ENCODE data around the gene SDK2.

Gene SDK2

DNA sequence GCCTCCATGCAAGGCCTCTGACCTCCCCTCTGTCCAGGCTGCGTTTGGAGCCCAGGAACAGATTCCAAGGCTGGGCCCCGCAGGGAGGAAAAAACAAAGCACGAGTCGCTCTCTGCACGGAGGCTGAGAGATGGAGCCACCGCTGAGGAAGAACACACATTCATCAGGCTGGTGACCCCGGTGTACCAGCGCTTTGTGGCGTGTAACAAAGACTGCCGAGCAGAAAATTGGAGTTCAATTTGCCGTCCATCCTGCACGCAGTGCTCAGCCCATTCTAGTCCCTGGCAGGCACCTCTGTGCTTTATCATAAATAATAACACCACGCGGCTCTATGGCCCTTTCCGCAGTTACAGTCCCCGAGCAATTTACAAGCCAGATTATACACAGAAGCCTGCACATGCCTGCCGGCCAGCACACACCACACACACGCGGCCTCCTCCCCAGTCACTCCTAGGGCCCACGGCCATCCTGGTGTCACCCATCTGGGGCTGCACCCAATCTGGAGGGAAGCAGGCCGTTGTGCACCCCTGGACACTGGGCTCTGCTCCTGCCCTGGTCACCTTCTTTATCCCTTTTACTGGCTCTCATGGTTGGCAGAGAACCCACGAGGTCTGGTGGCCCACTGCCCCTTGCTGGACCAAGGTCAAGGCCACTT is 124.4 kb downstream of the SDK2 start:
- Mint-ChIP-seq H3K4me1 (ENCODE audit: low read depth) (no peaks in the 10 kb centered on the region), H3K27me3 (no peaks in the 10 kb centered on the region), H3K4me3 (no peak overlapping the region), H3K9me3 (no peaks in the 10 kb centered on the region), H3K27ac (no peak overlapping the region), H3K36me3 (ENCODE audit: low read depth) (no peaks in the 10 kb centered on the region)
- intact Hi-C loops (cut with micrococcal nuclease): no loop called here

- no peaks in the 10 kb centered on the region for H3K9me3 Mint-ChIP-seq
- intact Hi-C loops (cut with micrococcal nuclease): no loop called here
- H3K4me1 Mint-ChIP-seq (ENCODE audit: low read depth): no peaks in the 10 kb centered on the region
- no peaks in the 10 kb centered on the region for H3K27me3 Mint-ChIP-seq
- H3K36me3 Mint-ChIP-seq (ENCODE audit: low read depth): no peaks in the 10 kb centered on the region
- no peak overlapping the region for H3K4me3 Mint-ChIP-seq
- no peak overlapping the region for H3K27ac Mint-ChIP-seq
Measured at GRCh38 chr17:73519011-73519410, 125.2 kb downstream of the SDK2 start.

GRCh38 chr17:73516431-73516830 is 127.8 kb downstream of the SDK2 start:
- Mint-ChIP-seq H3K27me3 (no peaks in the 10 kb centered on the region), H3K36me3 (ENCODE audit: low read depth) (no peaks in the 10 kb centered on the region), H3K27ac (no peak overlapping the region), H3K4me3 (no peak overlapping the region), H3K4me1 (ENCODE audit: low read depth) (no peaks in the 10 kb centered on the region), H3K9me3 (no peaks in the 10 kb centered on the region)
- intact Hi-C loops (cut with micrococcal nuclease): no loop called here

- Mint-ChIP-seq H3K27ac (no peak overlapping the region), H3K27me3 (no peaks in the 10 kb centered on the region), H3K4me3 (no peak overlapping the region), H3K4me1 (ENCODE audit: low read depth) (no peaks in the 10 kb centered on the region), H3K9me3 (no peaks in the 10 kb centered on the region), H3K36me3 (ENCODE audit: low read depth) (no peaks in the 10 kb centered on the region)
- intact Hi-C loops (cut with micrococcal nuclease): no loop called here
Measured at GRCh38 chr17:73514146-73514863, 129.9 kb downstream of the SDK2 start.

DNA sequence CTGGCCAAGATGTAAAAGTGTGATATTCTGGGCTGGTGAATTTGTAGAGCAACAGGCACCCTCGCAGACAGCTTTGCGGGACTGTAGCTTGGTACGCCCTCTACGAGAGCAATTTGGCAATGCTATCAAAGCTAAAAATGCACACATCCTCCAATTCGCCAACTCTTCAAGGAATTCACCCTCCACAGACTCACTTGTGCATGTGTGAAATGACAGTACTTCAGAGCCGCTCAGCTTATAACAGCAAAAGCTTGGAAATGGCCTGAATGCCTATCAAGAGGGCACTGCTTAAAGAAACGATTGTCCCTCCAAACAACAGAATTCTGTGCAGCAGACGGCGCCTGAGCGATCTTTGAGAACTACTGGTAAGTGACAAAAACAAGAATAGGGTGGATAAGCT is 130.8 kb downstream of the SDK2 start:
- Mint-ChIP-seq H3K36me3 (ENCODE audit: low read depth) (no peaks in the 10 kb centered on the region), H3K4me3 (no peak overlapping the region), H3K27ac (no peak overlapping the region), H3K9me3 (no peaks in the 10 kb centered on the region), H3K27me3 (no peaks in the 10 kb centered on the region), H3K4me1 (ENCODE audit: low read depth) (no peaks in the 10 kb centered on the region)
- intact Hi-C loops (cut with micrococcal nuclease): no loop called here

DNA sequence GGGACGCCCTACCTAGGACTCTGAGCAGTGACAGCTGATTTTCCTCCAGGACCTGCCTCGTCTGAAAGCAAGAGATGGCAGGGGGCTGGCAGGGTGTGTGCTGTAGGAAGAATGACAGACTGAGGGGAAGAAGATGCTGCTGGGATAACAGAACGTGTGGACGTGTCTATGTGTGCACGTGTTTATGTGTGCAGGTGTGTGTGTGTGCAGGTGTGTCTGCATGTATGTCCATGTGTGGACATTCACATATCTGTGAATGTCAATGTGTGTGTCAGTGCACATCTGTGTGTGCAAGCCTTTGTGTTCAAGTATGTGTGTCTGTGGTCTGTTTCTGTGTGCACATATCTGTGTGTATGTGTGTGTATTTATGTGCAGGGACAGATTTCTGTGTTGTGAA is 132.5 kb downstream of the SDK2 start:
- no peaks in the 10 kb centered on the region for H3K27me3 Mint-ChIP-seq
- H3K36me3 Mint-ChIP-seq (ENCODE audit: low read depth): no peaks in the 10 kb centered on the region
- intact Hi-C loops (cut with micrococcal nuclease): no loop called here
- H3K4me1 Mint-ChIP-seq (ENCODE audit: low read depth): no peaks in the 10 kb centered on the region
- no peaks in the 10 kb centered on the region for H3K9me3 Mint-ChIP-seq
- no peak overlapping the region for H3K4me3 Mint-ChIP-seq
- H3K27ac Mint-ChIP-seq: no peak overlapping the region

DNA sequence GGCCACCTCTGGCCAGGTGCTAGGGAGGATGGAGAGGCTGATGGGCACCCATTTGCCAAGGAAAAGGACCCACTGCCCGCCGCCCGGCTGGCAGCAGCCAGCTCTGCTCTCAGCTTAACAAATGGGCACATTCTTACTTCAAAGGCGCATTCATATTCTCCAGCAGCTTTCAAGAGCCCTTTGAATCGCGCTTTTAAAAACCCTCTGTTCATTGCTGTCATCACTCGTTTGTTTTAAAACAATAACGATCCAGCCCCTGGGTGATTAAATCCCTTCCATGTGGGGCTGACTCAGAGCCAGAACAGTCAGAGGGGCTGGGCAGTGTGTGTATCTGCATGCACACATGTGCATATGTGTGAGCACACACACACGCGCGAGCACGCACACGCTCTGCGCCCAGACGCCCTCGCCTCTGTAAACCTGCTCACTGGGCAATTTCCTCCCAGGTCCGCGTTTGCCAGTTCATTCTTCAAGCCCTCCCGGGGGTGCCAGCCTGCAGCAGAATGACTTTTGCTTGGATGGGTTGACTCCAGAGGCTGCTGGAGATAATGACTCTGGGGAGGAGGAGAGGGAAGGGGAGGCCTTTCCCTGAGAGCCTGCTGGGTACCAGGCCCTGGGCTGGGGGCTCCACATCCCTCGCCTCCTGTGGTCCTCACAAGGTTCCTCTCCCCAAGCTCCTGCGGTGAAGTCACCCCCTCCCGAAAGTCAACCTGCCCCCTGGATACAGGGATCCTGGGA is 133.1 kb downstream of the SDK2 start:
- Mint-ChIP-seq H3K9me3 (no peaks in the 10 kb centered on the region), H3K4me3 (no peak overlapping the region), H3K27me3 (no peaks in the 10 kb centered on the region), H3K36me3 (ENCODE audit: low read depth) (no peaks in the 10 kb centered on the region), H3K27ac (no peak overlapping the region), H3K4me1 (ENCODE audit: low read depth) (no peaks in the 10 kb centered on the region)
- intact Hi-C loops (cut with micrococcal nuclease): no loop called here

DNA sequence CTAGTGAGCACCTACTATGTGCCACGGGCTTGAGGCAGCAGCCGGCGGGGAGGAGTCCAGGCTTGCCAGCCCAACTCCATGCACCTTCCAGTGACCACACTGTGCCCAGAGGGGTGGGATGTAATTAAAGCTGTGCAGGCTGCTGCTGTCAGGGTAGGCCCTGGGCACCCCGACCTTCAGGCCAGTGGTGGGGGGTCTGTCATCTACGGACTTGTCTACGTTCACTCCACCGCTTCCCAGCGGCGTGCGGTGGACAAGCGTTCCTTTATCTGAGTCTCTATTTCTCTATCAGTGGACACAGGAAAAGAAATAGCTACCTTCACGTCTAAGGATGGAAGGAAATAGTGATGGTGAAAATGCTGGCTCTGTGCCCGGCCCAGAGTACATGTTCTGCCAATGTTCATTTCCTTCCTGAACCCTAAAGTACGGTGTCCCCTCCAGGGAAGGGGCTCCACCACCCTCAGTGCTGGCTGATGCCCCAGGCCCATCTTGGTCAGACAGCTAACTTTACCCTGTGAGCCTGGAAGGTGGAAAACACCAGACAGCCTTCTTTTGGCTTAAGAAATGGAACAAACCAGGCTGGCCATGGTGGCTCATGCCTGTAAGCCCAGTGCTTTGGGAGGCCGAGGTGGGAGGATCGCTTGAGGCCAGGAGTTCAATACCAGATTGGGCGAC is 135.2 kb downstream of the SDK2 start:
- no peaks in the 10 kb centered on the region for H3K27me3 Mint-ChIP-seq
- H3K36me3 Mint-ChIP-seq (ENCODE audit: low read depth): no peaks in the 10 kb centered on the region
- H3K27ac Mint-ChIP-seq: no peak overlapping the region
- no peaks in the 10 kb centered on the region for H3K4me1 Mint-ChIP-seq (ENCODE audit: low read depth)
- H3K9me3 Mint-ChIP-seq: no peaks in the 10 kb centered on the region
- H3K4me3 Mint-ChIP-seq: no peak overlapping the region
- intact Hi-C loops (cut with micrococcal nuclease): no loop called here

- H3K9me3 Mint-ChIP-seq: no peaks in the 10 kb centered on the region
- no peak overlapping the region for H3K4me3 Mint-ChIP-seq
- no peak overlapping the region for H3K27ac Mint-ChIP-seq
- no peaks in the 10 kb centered on the region for H3K27me3 Mint-ChIP-seq
- no peaks in the 10 kb centered on the region for H3K36me3 Mint-ChIP-seq (ENCODE audit: low read depth)
- H3K4me1 Mint-ChIP-seq (ENCODE audit: low read depth): no peaks in the 10 kb centered on the region
- intact Hi-C loops (cut with micrococcal nuclease): no loop called here
Measured at GRCh38 chr17:73508057-73508930, 136.0 kb downstream of the SDK2 start.

DNA sequence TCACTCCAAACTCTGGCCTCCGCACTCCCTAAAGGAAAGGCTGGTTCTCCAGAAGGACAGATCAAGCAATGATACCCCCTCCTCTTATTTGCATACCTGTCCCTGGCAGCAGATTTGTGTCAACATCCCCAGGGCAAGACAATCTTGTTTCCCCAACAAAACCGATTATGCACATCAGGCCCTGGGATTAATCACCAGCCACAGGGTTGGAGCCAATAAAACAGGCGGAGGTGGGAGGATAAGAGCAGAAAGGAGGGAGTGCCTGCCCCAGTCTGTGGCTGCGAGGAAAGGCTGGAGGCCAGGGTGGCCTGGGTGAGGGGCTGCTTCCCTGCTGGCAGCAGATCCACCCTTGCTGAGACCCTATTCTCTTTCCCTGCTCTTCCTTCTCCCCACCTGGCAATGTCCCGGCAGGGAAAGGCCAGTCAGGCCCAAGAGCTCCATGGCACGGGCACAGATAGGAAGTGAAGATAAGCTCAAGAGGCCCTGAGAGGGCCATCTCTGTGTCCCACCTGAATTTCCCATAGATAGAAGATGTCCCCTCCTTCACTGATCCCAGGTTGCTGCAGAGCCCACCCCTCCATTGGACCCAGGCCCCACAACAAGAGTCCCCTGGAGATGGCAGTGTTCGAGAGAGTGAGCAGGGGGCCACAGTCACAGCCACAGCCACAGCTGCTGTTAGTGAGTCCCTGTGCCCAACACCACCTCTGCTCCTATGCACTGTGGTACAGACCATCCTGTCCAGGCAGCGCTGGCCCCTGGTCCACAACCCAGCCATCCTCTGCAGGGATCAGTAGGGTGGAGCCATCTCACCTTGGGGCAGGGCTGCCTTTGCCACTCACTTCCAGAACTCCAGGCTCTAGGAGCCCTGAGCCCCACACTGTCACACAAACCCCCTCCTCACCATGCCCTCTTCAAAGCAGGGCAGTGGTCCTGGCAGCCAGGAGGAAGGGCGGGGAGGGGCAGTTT is 137.5 kb downstream of the SDK2 start:
- Mint-ChIP-seq H3K36me3 (ENCODE audit: low read depth) (no peaks in the 10 kb centered on the region), H3K9me3 (no peaks in the 10 kb centered on the region), H3K27ac (no peak overlapping the region), H3K4me3 (no peak overlapping the region), H3K4me1 (ENCODE audit: low read depth) (no peaks in the 10 kb centered on the region), H3K27me3 (no peaks in the 10 kb centered on the region)
- intact Hi-C loops (cut with micrococcal nuclease): no loop called here

GRCh38 chr17:73503560-73503959 is 140.7 kb downstream of the SDK2 start:
- no peaks in the 10 kb centered on the region for H3K9me3 Mint-ChIP-seq
- intact Hi-C loops (cut with micrococcal nuclease): no loop called here
- H3K27me3 Mint-ChIP-seq: no peaks in the 10 kb centered on the region
- H3K4me3 Mint-ChIP-seq: no peak overlapping the region
- no peak overlapping the region for H3K27ac Mint-ChIP-seq
- H3K4me1 Mint-ChIP-seq (ENCODE audit: low read depth): no peaks in the 10 kb centered on the region
- H3K36me3 Mint-ChIP-seq (ENCODE audit: low read depth): no peaks in the 10 kb centered on the region

DNA sequence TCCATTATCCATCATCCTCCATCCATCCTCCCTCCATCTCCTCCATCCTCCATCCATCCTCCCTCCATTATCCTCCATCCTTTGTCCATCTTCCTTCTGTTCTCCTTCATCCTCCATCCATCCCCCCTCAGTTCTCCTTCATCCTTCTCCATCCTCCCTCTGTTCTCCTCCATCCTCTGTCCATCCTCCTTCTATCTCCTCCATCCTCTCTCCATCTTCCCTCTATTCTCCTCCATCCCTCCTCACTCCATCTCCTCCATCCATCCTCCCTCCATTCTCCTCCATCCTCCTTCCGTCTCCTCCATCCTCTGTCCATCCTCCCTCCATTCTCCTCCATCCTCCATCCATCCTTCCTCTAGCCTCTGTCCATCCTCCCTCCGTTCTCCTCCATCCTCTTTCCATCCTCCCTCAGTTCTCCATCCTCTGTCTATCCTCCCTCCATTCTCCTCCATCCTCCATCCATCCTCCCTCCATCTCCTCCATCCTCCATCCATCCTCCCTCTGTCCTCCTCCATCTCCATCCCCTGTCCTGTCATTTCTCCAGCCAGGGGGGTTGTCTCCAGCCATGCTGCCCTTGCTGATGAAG is 143.7 kb downstream of the SDK2 start:
- H3K27ac Mint-ChIP-seq: no peak overlapping the region
- no peaks in the 10 kb centered on the region for H3K4me1 Mint-ChIP-seq (ENCODE audit: low read depth)
- no peaks in the 10 kb centered on the region for H3K9me3 Mint-ChIP-seq
- intact Hi-C loops (cut with micrococcal nuclease): no loop called here
- H3K4me3 Mint-ChIP-seq: no peak overlapping the region
- H3K36me3 Mint-ChIP-seq (ENCODE audit: low read depth): no peaks in the 10 kb centered on the region
- no peaks in the 10 kb centered on the region for H3K27me3 Mint-ChIP-seq

Measured in dendritic cell treated with granulocyte-macrophage colony-stimulating factor and Interleukin-4, amounts not matched to agents 40 ng/mL and 50 ng/mL, for 4 days (primary cell).